ENCODE measurements around the gene RPS3A. TPM values are rescaled to one million over a fixed set of nuclear protein-coding genes. Genes with fewer than 3 reads are reported as not detected.

The RPS3A gene
- total and polyA plus RNA-seq, 9 donors, result 5,016 to 7,127 (median 5,443) TPM

Other genes starting within 250 kb of the RPS3A start
- gene LRBA, start 84.3 kb upstream of the RPS3A start, total RNA-seq, result 27.7 TPM
- 10 to 100 TPM; 20.7 to 30.5 (median 27.1) TPM for gene LRBA, start 84.3 kb upstream of the RPS3A start, polyA plus RNA-seq (ENCODE audit: insufficient read depth in 1 of 8, insufficient read length in 8 of 8, low replicate concordance in 1 of 8)
- not detected for gene PRSS48, start 177.5 kb downstream of the RPS3A start, total RNA-seq
- gene PRSS48, start 177.5 kb downstream of the RPS3A start, polyA plus RNA-seq (ENCODE audit: insufficient read depth in 1 of 8, insufficient read length in 8 of 8, low replicate concordance in 1 of 8), result under 1 TPM in 1 of 8 donors, not detected in 7; 0.13 TPM
- 29.3 TPM for gene SH3D19, start 226.0 kb downstream of the RPS3A start, total RNA-seq
- 10 to 100 TPM; 23.5 to 41.7 (median 27.0) TPM for gene SH3D19, start 226.0 kb downstream of the RPS3A start, polyA plus RNA-seq (ENCODE audit: insufficient read depth in 1 of 8, insufficient read length in 8 of 8, low replicate concordance in 1 of 8)

Data from muscle of leg (tissue), 9 donors.